ENCODE results near the gene NFATC2. TPM values are rescaled to one million over a fixed set of nuclear protein-coding genes. Genes with fewer than 3 reads are reported as not detected.

The NFATC2 gene
- total and polyA plus RNA-seq, 2 donors: 2.1 to 8.8 TPM

- Histone ChIP-seq H3K4me1 (ENCODE audit: insufficient read depth) (no peaks in the 10 kb centered on the region), H3K27ac (ENCODE audit: low read depth) (no peak overlapping the region), H3K4me3 (ENCODE audit: low read depth, low read length) (no peak overlapping the region), H3K36me3 (ENCODE audit: insufficient read depth) (no peaks in the 10 kb centered on the region)
- 95% methylated on average over 4 of the region's 4 CpGs for WGBS
- no peak for DNase-seq (ENCODE audit: extremely low spot score)
Measured at GRCh38 chr20:51401496-51401895, 141.0 kb downstream of the NFATC2 start.

GRCh38 chr20:51400051-51400926 is 142.2 kb downstream of the NFATC2 start:
- no peaks in the 10 kb centered on the region for H3K4me1 ChIP-seq (ENCODE audit: insufficient read depth)
- no peak for DNase-seq (ENCODE audit: extremely low spot score)
- 90% methylated on average over 17 of the region's 17 CpGs for WGBS
- H3K27ac ChIP-seq (ENCODE audit: low read depth): peak overlapping the region; percentile 17
- H3K36me3 ChIP-seq (ENCODE audit: insufficient read depth): no peaks in the 10 kb centered on the region
- no peak overlapping the region for H3K4me3 ChIP-seq (ENCODE audit: low read depth, low read length)

GRCh38 chr20:51399006-51399890 is 143.3 kb downstream of the NFATC2 start:
- Histone ChIP-seq H3K27ac (ENCODE audit: low read depth) (no peak overlapping the region), H3K36me3 (ENCODE audit: insufficient read depth) (no peaks in the 10 kb centered on the region), H3K4me1 (ENCODE audit: insufficient read depth) (no peaks in the 10 kb centered on the region), H3K4me3 (ENCODE audit: low read depth, low read length) (no peak overlapping the region)
- WGBS: 92% methylated on average over 6 of the region's 6 CpGs
- DNase-seq (ENCODE audit: extremely low spot score): no peak

- Histone ChIP-seq H3K4me1 (ENCODE audit: insufficient read depth) (no peaks in the 10 kb centered on the region), H3K4me3 (ENCODE audit: low read depth, low read length) (no peak overlapping the region), H3K27ac (ENCODE audit: low read depth) (no peak overlapping the region), H3K36me3 (ENCODE audit: insufficient read depth) (no peaks in the 10 kb centered on the region)
- no peak for DNase-seq (ENCODE audit: extremely low spot score)
- 92% methylated on average over 4 of the region's 4 CpGs for WGBS
Measured at GRCh38 chr20:51398552-51398951, 144.0 kb downstream of the NFATC2 start.

- H3K27ac ChIP-seq (ENCODE audit: low read depth): no peak overlapping the region
- WGBS: 93% methylated on average over 10 of the region's 10 CpGs
- H3K4me1 ChIP-seq (ENCODE audit: insufficient read depth): no peaks in the 10 kb centered on the region
- no peaks in the 10 kb centered on the region for H3K36me3 ChIP-seq (ENCODE audit: insufficient read depth)
- no peak overlapping the region for H3K4me3 ChIP-seq (ENCODE audit: low read depth, low read length)
- DNase-seq (ENCODE audit: extremely low spot score): no peak
Measured at GRCh38 chr20:51398083-51398482, 144.4 kb downstream of the NFATC2 start.

GRCh38 chr20:51397137-51397536 is 145.4 kb downstream of the NFATC2 start:
- Histone ChIP-seq H3K4me3 (ENCODE audit: low read depth, low read length) (no peak overlapping the region), H3K27ac (ENCODE audit: low read depth) (no peak overlapping the region), H3K4me1 (ENCODE audit: insufficient read depth) (no peaks in the 10 kb centered on the region), H3K36me3 (ENCODE audit: insufficient read depth) (no peaks in the 10 kb centered on the region)
- DNase-seq (ENCODE audit: extremely low spot score): no peak
- WGBS: 93% methylated on average over 6 of the region's 6 CpGs

GRCh38 chr20:51396365-51396909 is 146.1 kb downstream of the NFATC2 start:
- Histone ChIP-seq H3K4me1 (ENCODE audit: insufficient read depth) (no peaks in the 10 kb centered on the region), H3K4me3 (ENCODE audit: low read depth, low read length) (no peak overlapping the region), H3K27ac (ENCODE audit: low read depth) (no peak overlapping the region), H3K36me3 (ENCODE audit: insufficient read depth) (no peaks in the 10 kb centered on the region)
- no peak for DNase-seq (ENCODE audit: extremely low spot score)
- 83% methylated on average over 7 of the region's 7 CpGs for WGBS

- H3K27ac ChIP-seq (ENCODE audit: low read depth): no peak overlapping the region
Measured at GRCh38 chr20:51394706-51395105, 147.8 kb downstream of the NFATC2 start.

GRCh38 chr20:51393571-51393970 is 148.9 kb downstream of the NFATC2 start:
- no peaks in the 10 kb centered on the region for H3K36me3 ChIP-seq (ENCODE audit: insufficient read depth)
- no peak overlapping the region for H3K27ac ChIP-seq (ENCODE audit: low read depth)
- DNase-seq (ENCODE audit: extremely low spot score): no peak
- no peaks in the 10 kb centered on the region for H3K4me1 ChIP-seq (ENCODE audit: insufficient read depth)
- 66% methylated on average over 6 of the region's 6 CpGs for WGBS
- no peak overlapping the region for H3K4me3 ChIP-seq (ENCODE audit: low read depth, low read length)

More at GRCh38 chr20:51394706-51395105, 147.8 kb downstream of the NFATC2 start:
- no peak for DNase-seq (ENCODE audit: extremely low spot score)
- Histone ChIP-seq H3K36me3 (ENCODE audit: insufficient read depth) (no peaks in the 10 kb centered on the region), H3K4me3 (ENCODE audit: low read depth, low read length) (no peak overlapping the region), H3K4me1 (ENCODE audit: insufficient read depth) (no peaks in the 10 kb centered on the region)
- 95% methylated on average over 6 of the region's 6 CpGs for WGBS

- no peak overlapping the region for H3K4me3 ChIP-seq (ENCODE audit: low read depth, low read length)
- 87% methylated on average over 7 of the region's 7 CpGs for WGBS
- H3K27ac ChIP-seq (ENCODE audit: low read depth): no peak overlapping the region
- DNase-seq (ENCODE audit: extremely low spot score): no peak
- no peaks in the 10 kb centered on the region for H3K36me3 ChIP-seq (ENCODE audit: insufficient read depth)
- H3K4me1 ChIP-seq (ENCODE audit: insufficient read depth): no peaks in the 10 kb centered on the region
Measured at GRCh38 chr20:51392614-51393186, 149.8 kb downstream of the NFATC2 start.

GRCh38 chr20:51391926-51392325 is 150.6 kb downstream of the NFATC2 start:
- H3K4me3 ChIP-seq (ENCODE audit: low read depth, low read length): no peak overlapping the region
- no peak overlapping the region for H3K27ac ChIP-seq (ENCODE audit: low read depth)
- DNase-seq (ENCODE audit: extremely low spot score): no peak
- WGBS: 88% methylated on average over 1 of the region's 1 CpG
- H3K4me1 ChIP-seq (ENCODE audit: insufficient read depth): no peaks in the 10 kb centered on the region
- no peaks in the 10 kb centered on the region for H3K36me3 ChIP-seq (ENCODE audit: insufficient read depth)

GRCh38 chr20:51389543-51390264 is 152.8 kb downstream of the NFATC2 start:
- Histone ChIP-seq H3K36me3 (ENCODE audit: insufficient read depth) (no peaks in the 10 kb centered on the region), H3K27ac (ENCODE audit: low read depth) (no peak overlapping the region), H3K4me3 (ENCODE audit: low read depth, low read length) (no peak overlapping the region), H3K4me1 (ENCODE audit: insufficient read depth) (no peaks in the 10 kb centered on the region)
- DNase-seq (ENCODE audit: extremely low spot score): no peak
- 87% methylated on average over 11 of the region's 11 CpGs for WGBS
